ENCODE data around the gene ZNF888. TPM values are rescaled to one million over a fixed set of nuclear protein-coding genes. Genes with fewer than 3 reads are reported as not detected.

Gene ZNF888
- total and polyA plus RNA-seq, 9 of the 15 experiments (the other 6 are each of a cell fraction or from before 2014, with no cell fraction given): 1.6 to 13.3 (median 9.9) TPM

- TF ChIP-seq, protein P1, sequence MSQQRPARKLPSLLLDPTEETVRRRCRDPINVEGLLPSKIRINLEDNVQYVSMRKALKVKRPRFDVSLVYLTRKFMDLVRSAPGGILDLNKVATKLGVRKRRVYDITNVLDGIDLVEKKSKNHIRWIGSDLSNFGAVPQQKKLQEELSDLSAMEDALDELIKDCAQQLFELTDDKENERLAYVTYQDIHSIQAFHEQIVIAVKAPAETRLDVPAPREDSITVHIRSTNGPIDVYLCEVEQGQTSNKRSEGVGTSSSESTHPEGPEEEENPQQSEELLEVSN (IDR thresholded peaks at IDR 0.05; ENCODE audit: borderline replicate concordance in 1 of 2, extremely low read depth in 1 of 2, insufficient read depth in 1 of 2, insufficient read length in 1 of 2, low read depth in 1 of 2, low read length in 1 of 2, poor library complexity in 1 of 2, severe bottlenecking in 1 of 2): peak in 1 of 2 experiments; percentile 19
- TF ChIP-seq POLR2A (conservative IDR thresholded peaks at IDR 0.05) (peak; percentile 86), XRCC3 (IDR thresholded peaks at IDR 0.05) (no peak), RB1 (IDR thresholded peaks at IDR 0.05; ENCODE audit: low read depth) (peak; percentile 12; the same call in 1 of the 2 replicates), SMARCA5 (IDR thresholded peaks at IDR 0.05) (no peak), CEBPG (CRISPR knock-in tag; IDR thresholded peaks at IDR 0.05) (no peak; the same call in 1 of the 2 replicates), CEBPG (tag; conservative IDR thresholded peaks at IDR 0.05 in 1 of 2, IDR thresholded peaks at IDR 0.05 in 1 of 2) (peak in 1 of 2 experiments; percentile 67; a peak in 2 of 4 replicates), HDAC1 (IDR thresholded peaks at IDR 0.05) (peak in 1 of 2 experiments; percentile 75; a peak in 2 of 4 replicates), POLR2AphosphoS5 (IDR thresholded peaks at IDR 0.05; ENCODE audit: control insufficient read depth, insufficient read depth, low read depth, low read length) (peak; percentile 83; the same call in 1 of the 2 replicates), ETV1 (tag; conservative IDR thresholded peaks at IDR 0.05; ENCODE audit: low read depth) (peak; percentile 67; the same call in 1 of the 2 replicates), SUPT5H (IDR thresholded peaks at IDR 0.05) (peak; percentile 82), ASH1L (IDR thresholded peaks at IDR 0.05; ENCODE audit: borderline replicate concordance, low read depth, partially characterized antibody) (peak; percentile 47), PHF20 (IDR thresholded peaks at IDR 0.05; ENCODE audit: partially characterized antibody) (peak; percentile 59), JUND (IDR thresholded peaks at IDR 0.05; ENCODE audit: borderline replicate concordance, low read depth, low read length) (peak; percentile 43; the same call in 1 of the 2 replicates), JUND (tag; IDR thresholded peaks at IDR 0.05; ENCODE audit: borderline replicate concordance, low read depth, low read length) (no peak), ZNF311 (CRISPR knock-in tag; IDR thresholded peaks at IDR 0.05) (no peak), POLR2G (IDR thresholded peaks at IDR 0.05; ENCODE audit: low read depth, low read length) (peak; percentile 86), NR2C1 (IDR thresholded peaks at IDR 0.05) (peak; percentile 51), NR2C1 (tag; IDR thresholded peaks at IDR 0.05) (peak; percentile 51), ZNF79 (CRISPR knock-in tag; IDR thresholded peaks at IDR 0.05; ENCODE audit: low read depth) (no peak), HMGN3 (IDR thresholded peaks at IDR 0.05; ENCODE audit: borderline replicate concordance, extremely low read depth, insufficient read length, low read depth, low read length) (peak; percentile 12), BACH1 (tag; IDR thresholded peaks at IDR 0.05) (no peak), SREBF2 (CRISPR knock-in tag; IDR thresholded peaks at IDR 0.05) (0 out of 2 replicates have a peak, but pooled peaks have one; percentile 60), RHOXF2B (CRISPR knock-in tag; conservative IDR thresholded peaks at IDR 0.05) (no peak), NR2C2 (CRISPR knock-in tag; IDR thresholded peaks at IDR 0.05) (no peak), NR2C2 (tag; IDR thresholded peaks at IDR 0.05) (peak; percentile 86), ELF4 (CRISPR knock-in tag; IDR thresholded peaks at IDR 0.05) (peak; percentile 69; the same call in 1 of the 2 replicates)
These were observed 39.4 kb upstream of the ZNF888 start, which contains the start of gene ZNF816 (continued) for GRCh38 chr19:52962394-52963246.
